HepG2 (cell line): ENCODE data around the gene TSPAN9. TPM values are rescaled to one million over a fixed set of nuclear protein-coding genes. Genes with fewer than 3 reads are reported as not detected.
A peak's percentile ranks its signal among the peaks of the same experiment; 100 is the strongest.

Source experiments
- CBFB ChIP-seq: sonication (generic); formaldehyde crosslinking; IDR thresholded peaks from 2 replicates; pipeline ENCODE4 v1.4.0; 2020; ENCODE audit warnings: missing genetic modification reagents
- EHMT2 ChIP-seq: fragments of 200-600 bp; sonication (generic); IDR thresholded peaks from 2 replicates; pipeline ENCODE4 v1.7.0; 2017; ENCODE audit warnings: antibody characterized with exemption, low read depth, low read length, borderline replicate concordance
- GPN1 ChIP-seq: sonication (generic); formaldehyde crosslinking; IDR thresholded peaks from 2 replicates; pipeline ENCODE4 v1.5.1; 2020; ENCODE audit warnings: missing genetic modification reagents, borderline replicate concordance
- HDAC1 ChIP-seq: sonication (generic); formaldehyde crosslinking; IDR thresholded peaks from 2 replicates; pipeline ENCODE4 v1.5.1; 2020; ENCODE audit warnings: mild to moderate bottlenecking, missing genetic modification reagents
- HNRNPUL1 ChIP-seq: fragments of 200-400 bp; formaldehyde crosslinking; IDR thresholded peaks from 2 replicates; pipeline ENCODE4 v1.6.1; 2017; ENCODE audit warnings: low read depth, mild to moderate bottlenecking, low read length, moderate library complexity
- RORA ChIP-seq: sonication (generic); formaldehyde crosslinking; IDR thresholded peaks from 2 replicates; pipeline ENCODE4 v1.5.0; 2020; ENCODE audit warnings: mild to moderate bottlenecking, missing genetic modification reagents, moderate library complexity
- SRY ChIP-seq: sonication (generic); formaldehyde crosslinking; IDR thresholded peaks from 2 replicates; pipeline ENCODE4 v1.8.0; 2022; ENCODE audit warnings: mild to moderate bottlenecking, missing genetic modification reagents
- TCF7L2 ChIP-seq: IDR thresholded peaks from 2 replicates; pipeline ENCODE4 v1.6.1; 2011; ENCODE audit warnings: mild to moderate bottlenecking, low read depth, low read length, moderate library complexity
- ZFP37 ChIP-seq: sonication (generic); formaldehyde crosslinking; IDR thresholded peaks from 2 replicates; pipeline ENCODE4 v1.4.0; 2020; ENCODE audit warnings: missing genetic modification reagents, borderline replicate concordance
- ZFP41 ChIP-seq: sonication (generic); formaldehyde crosslinking; IDR thresholded peaks from 2 replicates; pipeline ENCODE4 v1.4.0; 2020; ENCODE audit warnings: mild to moderate bottlenecking, missing genetic modification reagents, borderline replicate concordance
- ZKSCAN5 ChIP-seq: sonication (generic); formaldehyde crosslinking; IDR thresholded peaks from 2 replicates; pipeline ENCODE4 v1.5.1; 2020; ENCODE audit warnings: mild to moderate bottlenecking, missing genetic modification reagents
- ZNF138 ChIP-seq: sonication (generic); formaldehyde crosslinking; IDR thresholded peaks from 2 replicates; pipeline ENCODE4 v1.5.0; 2020; ENCODE audit warnings: mild to moderate bottlenecking, low read depth, missing genetic modification reagents
- ZNF350 ChIP-seq: sonication (generic); formaldehyde crosslinking; IDR thresholded peaks from 2 replicates; pipeline ENCODE4 v1.4.0; 2020; ENCODE audit warnings: mild to moderate bottlenecking, low read depth, missing genetic modification reagents, borderline replicate concordance
- ZNF431 ChIP-seq: sonication (generic); formaldehyde crosslinking; IDR thresholded peaks from 2 replicates; pipeline ENCODE4 v1.9.0; 2022; ENCODE audit warnings: missing genetic modification reagents, low read depth, mild to moderate bottlenecking, borderline replicate concordance
- ZNF441 ChIP-seq: sonication (generic); formaldehyde crosslinking; IDR thresholded peaks from 2 replicates; pipeline ENCODE4 v1.7.0; 2021; ENCODE audit warnings: missing genetic modification reagents, borderline replicate concordance
- ZNF550 ChIP-seq: sonication (generic); formaldehyde crosslinking; IDR thresholded peaks from 2 replicates; pipeline ENCODE4 v1.4.0; 2020; ENCODE audit warnings: mild to moderate bottlenecking, missing genetic modification reagents, borderline replicate concordance
- ZNF773 ChIP-seq: sonication (generic); formaldehyde crosslinking; IDR thresholded peaks from 2 replicates; pipeline ENCODE4 v1.4.0; 2020; ENCODE audit warnings: missing genetic modification reagents, borderline replicate concordance
- ZNF790 ChIP-seq: sonication (generic); formaldehyde crosslinking; IDR thresholded peaks from 2 replicates; pipeline ENCODE4 v1.8.0; 2022; ENCODE audit warnings: missing genetic modification reagents, mild to moderate bottlenecking, borderline replicate concordance
- polyA plus RNA-seq, 8 experiments: library from polyadenylated mRNA; depleted of rRNA in 3 of 8; stranded (reverse) in 7 of 8; unstranded in 1 of 8; fragments of >200 nt; fragmentation: Illumina TruSeq in 4 of 8; extraction: Trizol in 4 of 8; gene quantifications; 2 replicates each; pipeline versions ENCODE4 v1.2.1 to v1.2.3, GENCODE V29; 2011 to 2016; ENCODE audit warnings: low read depth in 4 of 8, missing spikeins in 1 of 8, mixed read lengths in 1 of 8; ENCODE audit not compliant: insufficient read depth in 1 of 8
- total RNA-seq, 5 experiments: library from RNA; depleted of rRNA; stranded (reverse); fragments of >200 nt; fragmentation: Illumina TruSeq; extraction: Trizol; gene quantifications; 2 replicates each; pipeline ENCODE4 v1.2.3, GENCODE V29; 2016; ENCODE audit warnings: low read depth in 1 of 5
- TF ChIP-seq, protein P1 (sequence below): sonication (generic); formaldehyde crosslinking; IDR thresholded peaks from 2 replicates; pipeline ENCODE4 v1.4.0; 2020; ENCODE audit warnings: mild to moderate bottlenecking, missing genetic modification reagents, borderline replicate concordance
- TF ChIP-seq, protein P2 (sequence below): sonication (generic); formaldehyde crosslinking; IDR thresholded peaks from 2 replicates; pipeline ENCODE4 v1.8.1; 2023; ENCODE audit warnings: missing genetic modification reagents, inconsistent platforms, borderline replicate concordance
- TF ChIP-seq, protein P3 (sequence below): sonication (generic); formaldehyde crosslinking; IDR thresholded peaks from 2 replicates; pipeline ENCODE4 v1.8.0; 2022; ENCODE audit warnings: missing genetic modification reagents, low read depth, mild to moderate bottlenecking, borderline replicate concordance
- TF ChIP-seq, protein P4 (sequence below): sonication (generic); formaldehyde crosslinking; IDR thresholded peaks from 2 replicates; pipeline ENCODE4 v1.9.0; 2022; ENCODE audit warnings: missing genetic modification reagents, mild to moderate bottlenecking, borderline replicate concordance

TSPAN9 gene
- total and polyA plus RNA-seq, 2 of the 13 experiments (the other 11 are each of a cell fraction or from before 2014, with no cell fraction given), result 18.1 to 42.3 TPM

DNA sequence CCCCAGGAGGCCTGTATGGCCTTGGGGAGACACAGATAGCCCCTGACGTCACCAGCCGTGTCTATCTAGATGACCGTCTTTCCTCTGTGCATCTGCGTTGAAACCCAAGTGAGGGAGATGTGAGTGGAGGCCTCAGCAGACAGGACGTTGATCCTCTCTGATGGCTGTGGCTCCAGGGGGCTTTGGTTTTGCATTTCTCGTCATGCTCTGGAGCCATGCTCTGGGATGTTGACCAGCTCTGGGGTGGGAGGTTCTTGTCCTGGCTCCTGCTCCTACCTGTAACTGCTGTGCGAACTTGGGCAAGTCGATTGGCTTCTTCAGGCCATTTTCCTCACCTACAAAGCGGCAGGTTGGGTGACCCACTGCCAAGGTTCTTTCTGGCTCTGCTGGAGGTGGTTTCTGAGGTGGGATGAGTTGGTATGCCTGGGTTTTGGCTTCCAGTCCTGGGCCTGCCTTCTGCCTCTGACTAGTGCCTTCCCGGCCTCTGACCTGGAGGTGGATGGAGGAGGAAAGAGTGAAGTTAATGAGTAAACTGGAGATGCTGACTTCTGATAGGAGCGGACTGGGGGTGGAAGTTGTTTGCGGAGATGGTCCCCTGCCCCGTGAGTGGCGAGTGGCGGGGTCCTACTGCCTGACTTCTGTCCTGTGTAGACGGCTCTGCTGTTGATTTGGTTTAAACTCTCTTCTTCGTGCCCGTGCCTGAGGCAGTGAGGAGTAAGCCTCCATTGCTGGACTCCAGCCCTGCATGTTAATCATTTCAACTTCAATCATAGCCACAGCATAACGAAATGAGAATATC is 8.4 kb downstream of the TSPAN9 start (continued):
- TF ChIP-seq ZFP41 (CRISPR knock-in tag) (no peak), ZNF138 (CRISPR knock-in tag) (0 out of 2 replicates have a peak, but pooled peaks have one; percentile 60), TCF7L2 (no peak), HNRNPUL1 (no peak), ZNF350 (CRISPR knock-in tag) (0 out of 2 replicates have a peak, but pooled peaks have one; percentile 5), RORA (CRISPR knock-in tag) (no peak), ZNF431 (no peak), GPN1 (CRISPR knock-in tag) (no peak), CBFB (CRISPR knock-in tag) (peak; percentile 9; the same call in 1 of the 2 replicates), ZKSCAN5 (CRISPR knock-in tag) (no peak), ZFP37 (CRISPR knock-in tag) (0 out of 2 replicates have a peak, but pooled peaks have one; percentile 51), EHMT2 (no peak), ZNF773 (CRISPR knock-in tag) (no peak), HDAC1 (peak; percentile 59; the same call in 1 of the 2 replicates), ZNF441 (CRISPR knock-in tag) (no peak), SRY (CRISPR knock-in tag) (no peak), ZNF550 (no peak), ZNF790 (CRISPR knock-in tag) (no peak)
- TF ChIP-seq, protein P1, sequence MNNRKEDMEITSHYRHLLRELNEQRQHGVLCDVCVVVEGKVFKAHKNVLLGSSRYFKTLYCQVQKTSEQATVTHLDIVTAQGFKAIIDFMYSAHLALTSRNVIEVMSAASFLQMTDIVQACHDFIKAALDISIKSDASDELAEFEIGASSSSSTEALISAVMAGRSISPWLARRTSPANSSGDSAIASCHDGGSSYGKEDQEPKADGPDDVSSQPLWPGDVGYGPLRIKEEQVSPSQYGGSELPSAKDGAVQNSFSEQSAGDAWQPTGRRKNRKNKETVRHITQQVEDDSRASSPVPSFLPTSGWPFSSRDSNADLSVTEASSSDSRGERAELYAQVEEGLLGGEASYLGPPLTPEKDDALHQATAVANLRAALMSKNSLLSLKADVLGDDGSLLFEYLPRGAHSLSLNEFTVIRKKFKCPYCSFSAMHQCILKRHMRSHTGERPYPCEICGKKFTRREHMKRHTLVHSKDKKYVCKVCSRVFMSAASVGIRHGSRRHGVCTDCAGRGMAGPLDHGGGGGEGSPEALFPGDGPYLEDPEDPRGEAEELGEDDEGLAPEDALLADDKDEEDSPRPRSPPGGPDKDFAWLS (CRISPR knock-in tag), result no peak
- TF ChIP-seq, protein P2, sequence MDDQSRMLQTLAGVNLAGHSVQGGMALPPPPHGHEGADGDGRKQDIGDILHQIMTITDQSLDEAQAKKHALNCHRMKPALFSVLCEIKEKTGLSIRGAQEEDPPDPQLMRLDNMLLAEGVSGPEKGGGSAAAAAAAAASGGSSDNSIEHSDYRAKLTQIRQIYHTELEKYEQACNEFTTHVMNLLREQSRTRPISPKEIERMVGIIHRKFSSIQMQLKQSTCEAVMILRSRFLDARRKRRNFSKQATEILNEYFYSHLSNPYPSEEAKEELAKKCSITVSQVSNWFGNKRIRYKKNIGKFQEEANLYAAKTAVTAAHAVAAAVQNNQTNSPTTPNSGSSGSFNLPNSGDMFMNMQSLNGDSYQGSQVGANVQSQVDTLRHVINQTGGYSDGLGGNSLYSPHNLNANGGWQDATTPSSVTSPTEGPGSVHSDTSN (CRISPR knock-in tag), result no peak
- TF ChIP-seq, protein P3, sequence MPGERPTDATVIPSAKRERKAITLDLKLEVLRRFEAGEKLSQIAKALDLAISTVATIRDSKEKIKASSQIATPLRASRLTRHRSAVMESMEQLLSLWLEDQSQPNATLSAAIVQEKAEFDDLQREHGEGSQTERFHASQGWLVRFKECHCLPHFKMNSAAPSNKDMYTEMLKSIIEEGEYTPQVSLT, result no peak
- TF ChIP-seq, protein P4, sequence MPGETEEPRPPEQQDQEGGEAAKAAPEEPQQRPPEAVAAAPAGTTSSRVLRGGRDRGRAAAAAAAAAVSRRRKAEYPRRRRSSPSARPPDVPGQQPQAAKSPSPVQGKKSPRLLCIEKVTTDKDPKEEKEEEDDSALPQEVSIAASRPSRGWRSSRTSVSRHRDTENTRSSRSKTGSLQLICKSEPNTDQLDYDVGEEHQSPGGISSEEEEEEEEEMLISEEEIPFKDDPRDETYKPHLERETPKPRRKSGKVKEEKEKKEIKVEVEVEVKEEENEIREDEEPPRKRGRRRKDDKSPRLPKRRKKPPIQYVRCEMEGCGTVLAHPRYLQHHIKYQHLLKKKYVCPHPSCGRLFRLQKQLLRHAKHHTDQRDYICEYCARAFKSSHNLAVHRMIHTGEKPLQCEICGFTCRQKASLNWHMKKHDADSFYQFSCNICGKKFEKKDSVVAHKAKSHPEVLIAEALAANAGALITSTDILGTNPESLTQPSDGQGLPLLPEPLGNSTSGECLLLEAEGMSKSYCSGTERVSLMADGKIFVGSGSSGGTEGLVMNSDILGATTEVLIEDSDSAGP (CRISPR knock-in tag), result 0 out of 2 replicates have a peak, but pooled peaks have one; percentile 24
